Astrocyte (in vitro differentiated cells and primary cell): ENCODE results near the gene PREX1. TPM values are rescaled to one million over a fixed set of nuclear protein-coding genes. Genes with fewer than 3 reads are reported as not detected.

ENCODE experiments used
- DNase-seq: peaks from one replicate; pipeline ENCODE4 v3.0.0-alpha.2; 2010; ENCODE audit warnings: low read depth
- FAIRE-seq: peaks from 2 replicates; lab custom pipeline; 2011; peaks lifted over from hg19 to GRCh38; lab: Jason Lieb, UNC
- H2AFZ ChIP-seq: 2 replicates; pipeline ENCODE4 v1.6.0; 2012; ENCODE audit warnings: low read depth, low read length, inconsistent platforms
- H3K27ac ChIP-seq: 2 replicates; pipeline ENCODE4 v1.5.1; 2011; ENCODE audit warnings: low read depth, low read length, inconsistent platforms
- H3K27me3 ChIP-seq: 2 replicates; pipeline ENCODE4 v1.6.0; 2011; ENCODE audit warnings: low read length, inconsistent platforms; ENCODE audit not compliant: insufficient read depth
- H3K36me3 ChIP-seq: 2 replicates; pipeline ENCODE4 v1.5.1; 2011; ENCODE audit warnings: low read length, inconsistent platforms; ENCODE audit not compliant: insufficient read depth
- H3K4me1 ChIP-seq: 2 replicates; pipeline ENCODE4 v1.5.1; 2011; ENCODE audit warnings: low read length, inconsistent platforms; ENCODE audit not compliant: insufficient read depth
- H3K4me2 ChIP-seq: 2 replicates; pipeline ENCODE4 v1.6.0; 2012; ENCODE audit warnings: low read length, inconsistent platforms
- H3K4me3 ChIP-seq: 2 replicates; pipeline ENCODE4 v1.5.1; 2011; ENCODE audit warnings: low read depth, mild to moderate bottlenecking, low read length, inconsistent platforms; ENCODE audit not compliant: insufficient read depth
- H3K79me2 ChIP-seq: 2 replicates; pipeline ENCODE4 v1.6.0; 2012; ENCODE audit warnings: mild to moderate bottlenecking, low read length, inconsistent platforms; ENCODE audit not compliant: insufficient read depth
- H3K9ac ChIP-seq: 2 replicates; pipeline ENCODE4 v1.6.0; 2012; ENCODE audit warnings: mild to moderate bottlenecking, low read length, inconsistent platforms
- H3K9me3 ChIP-seq: 2 replicates; pipeline ENCODE4 v1.5.1; 2012; ENCODE audit warnings: low read depth, mild to moderate bottlenecking, low read length, inconsistent platforms; ENCODE audit not compliant: insufficient read depth
- H4K20me1 ChIP-seq: 2 replicates; pipeline ENCODE4 v1.6.0; 2012; ENCODE audit warnings: low read length, inconsistent platforms; ENCODE audit not compliant: insufficient read depth
- H3K27ac Mint-ChIP-seq: one replicate; pipeline ENCODE4 v1.8.0; 2021; ENCODE audit warnings: mild to moderate bottlenecking, mixed read lengths; ENCODE audit not compliant: unreplicated experiment
- H3K27me3 Mint-ChIP-seq: one replicate; pipeline ENCODE4 v1.8.0; 2021; ENCODE audit warnings: low read depth, mixed read lengths; ENCODE audit not compliant: unreplicated experiment
- H3K36me3 Mint-ChIP-seq: one replicate; pipeline ENCODE4 v1.8.0; 2021; ENCODE audit warnings: low read depth, mixed read lengths; ENCODE audit not compliant: unreplicated experiment
- H3K4me1 Mint-ChIP-seq: one replicate; pipeline ENCODE4 v1.8.0; 2021; ENCODE audit warnings: low read depth, mixed read lengths; ENCODE audit not compliant: unreplicated experiment
- H3K4me3 Mint-ChIP-seq: one replicate; pipeline ENCODE4 v1.8.0; 2021; ENCODE audit warnings: mild to moderate bottlenecking, moderate library complexity, mixed read lengths; ENCODE audit not compliant: unreplicated experiment
- H3K9me3 Mint-ChIP-seq: one replicate; pipeline ENCODE4 v1.8.0; 2021; ENCODE audit warnings: mild to moderate bottlenecking, mixed read lengths; ENCODE audit not compliant: unreplicated experiment
- CTCF ChIP-seq: IDR thresholded peaks from 2 replicates; pipeline ENCODE4 v1.5.1; 2011; ENCODE audit warnings: low read depth, mild to moderate bottlenecking, inconsistent platforms, low read length, moderate library complexity; ENCODE audit not compliant: insufficient read depth
- EZH2 ChIP-seq: IDR thresholded peaks from 2 replicates; pipeline ENCODE4 v1.6.1; 2012; ENCODE audit warnings: mild to moderate bottlenecking, low read length, inconsistent platforms; ENCODE audit not compliant: insufficient read depth
- total RNA-seq: library from RNA; stranded (reverse); gene quantifications from 2 replicates; pipeline ENCODE4 v1.2.1, GENCODE V29; 2021

Gene PREX1
- total RNA-seq, 1 donor from 2014 or later: 3.5 TPM

- H3K27ac ChIP-seq: no peak overlapping the region
- H3K4me1 ChIP-seq: peaks cover 6% of the 10 kb centered on the region
- peaks cover 2% of the 10 kb centered on the region for H3K9me3 ChIP-seq
- DNase-seq (no peak), FAIRE-seq (no peak)
- H3K9me3 Mint-ChIP-seq: no peaks in the 10 kb centered on the region
- H3K4me1 Mint-ChIP-seq: peaks cover 12% of the 10 kb centered on the region
- H2AFZ ChIP-seq: no peak overlapping the region
- no peaks in the 10 kb centered on the region for H3K27me3 ChIP-seq
- no peaks in the 10 kb centered on the region for H4K20me1 ChIP-seq
- H3K4me3 Mint-ChIP-seq: no peak overlapping the region
- H3K27ac Mint-ChIP-seq: no peak overlapping the region
- TF ChIP-seq EZH2: no peak
- TF ChIP-seq CTCF: no peak
- H3K9ac ChIP-seq: no peak overlapping the region
- H3K79me2 ChIP-seq: no peaks in the 10 kb centered on the region
- peaks cover 12% of the 10 kb centered on the region for H3K27me3 Mint-ChIP-seq
- H3K36me3 ChIP-seq: no peaks in the 10 kb centered on the region
- H3K36me3 Mint-ChIP-seq: no peaks in the 10 kb centered on the region
- no peak overlapping the region for H3K4me3 ChIP-seq
- H3K4me2 ChIP-seq: no peak overlapping the region
Measured at GRCh38 chr20:48660788-48661187, 167.0 kb downstream of the PREX1 start.

GRCh38 chr20:48659858-48660257 lies 167.9 kb downstream of the PREX1 start:
- H3K27ac ChIP-seq: no peak overlapping the region
- DNase-seq (no peak), FAIRE-seq (no peak)
- H3K4me1 ChIP-seq: peaks cover 6% of the 10 kb centered on the region
- no peak overlapping the region for H3K4me3 ChIP-seq
- Mint-ChIP-seq H3K9me3 (peaks cover 1% of the 10 kb centered on the region), H3K36me3 (no peaks in the 10 kb centered on the region), H3K4me3 (no peak overlapping the region), H3K27me3 (peaks cover 16% of the 10 kb centered on the region), H3K27ac (no peak overlapping the region), H3K4me1 (peaks cover 12% of the 10 kb centered on the region)
- H3K36me3 ChIP-seq: no peaks in the 10 kb centered on the region
- no peak overlapping the region for H3K9ac ChIP-seq
- TF ChIP-seq EZH2 (no peak), CTCF (no peak)
- H3K4me2 ChIP-seq: no peak overlapping the region
- H3K9me3 ChIP-seq: peaks cover 2% of the 10 kb centered on the region
- no peaks in the 10 kb centered on the region for H4K20me1 ChIP-seq
- no peak overlapping the region for H2AFZ ChIP-seq
- no peaks in the 10 kb centered on the region for H3K79me2 ChIP-seq
- no peaks in the 10 kb centered on the region for H3K27me3 ChIP-seq

- FAIRE-seq: no peak
- H3K27ac ChIP-seq: no peak overlapping the region
- peaks cover 2% of the 10 kb centered on the region for H3K9me3 ChIP-seq
- H3K79me2 ChIP-seq: no peaks in the 10 kb centered on the region
- H3K9ac ChIP-seq: no peak overlapping the region
- peaks cover 1% of the 10 kb centered on the region for H3K9me3 Mint-ChIP-seq
- H3K36me3 Mint-ChIP-seq: no peaks in the 10 kb centered on the region
- no peak overlapping the region for H3K4me3 Mint-ChIP-seq
- H3K4me1 Mint-ChIP-seq: peaks cover 12% of the 10 kb centered on the region
- no peak for DNase-seq
- H2AFZ ChIP-seq: no peak overlapping the region
- no peak overlapping the region for H3K4me2 ChIP-seq
- no peaks in the 10 kb centered on the region for H3K36me3 ChIP-seq
- H3K27ac Mint-ChIP-seq: no peak overlapping the region
- H3K4me3 ChIP-seq: no peak overlapping the region
- peaks cover 6% of the 10 kb centered on the region for H3K4me1 ChIP-seq
- TF ChIP-seq EZH2: no peak
- no peak for TF ChIP-seq CTCF
- H3K27me3 ChIP-seq: no peaks in the 10 kb centered on the region
- H3K27me3 Mint-ChIP-seq: peaks cover 16% of the 10 kb centered on the region
- H4K20me1 ChIP-seq: no peaks in the 10 kb centered on the region
Measured at GRCh38 chr20:48658505-48658904, 169.3 kb downstream of the PREX1 start.
